Neural cell (in vitro differentiated cells): Measurements from ENCODE around the gene LRRC27. TPM values are rescaled to one million over a fixed set of nuclear protein-coding genes. Genes with fewer than 3 reads are reported as not detected.

ENCODE experiments used
- H2AFZ ChIP-seq: fragments of 200-600, 300-800 bp; sonication (generic), shearing (Covaris generic); 2 replicates; pipeline ENCODE4 v1.6.0; 2014; ENCODE audit warnings: low read depth, mild to moderate bottlenecking, antibody characterized with exemption, low read length, moderate library complexity
- H3F3A ChIP-seq: fragments of 200-600 bp; shearing (Covaris generic); 2 replicates; pipeline ENCODE4 v1.6.1; 2016; ENCODE audit warnings: mild to moderate bottlenecking, moderate library complexity, mixed read lengths, antibody characterized with exemption, low read length; ENCODE audit not compliant: insufficient read depth, poor library complexity, severe bottlenecking
- H3K27ac ChIP-seq: fragments of 200-600, 300-800 bp; sonication (generic), shearing (Covaris generic); 2 replicates; pipeline ENCODE4 v1.5.1; 2014; ENCODE audit warnings: mild to moderate bottlenecking, low read length, moderate library complexity
- H3K27me3 ChIP-seq: fragments of 300-800, 200-600 bp; sonication (generic), shearing (Covaris generic); 2 replicates; pipeline ENCODE4 v1.6.0; 2014; ENCODE audit warnings: mild to moderate bottlenecking, low read depth, low read length, moderate library complexity; ENCODE audit not compliant: insufficient read depth
- H3K36me3 ChIP-seq: fragments of 300-800, 200-600 bp; sonication (generic), shearing (Covaris generic); 2 replicates; pipeline ENCODE4 v1.5.1; 2014; ENCODE audit warnings: mild to moderate bottlenecking, antibody characterized with exemption, low read length, moderate library complexity; ENCODE audit not compliant: insufficient read depth
- H3K4me2 ChIP-seq: fragments of 300-800, 200-600 bp; sonication (generic), shearing (Covaris generic); 2 replicates; pipeline ENCODE4 v1.6.0; 2014; ENCODE audit warnings: mild to moderate bottlenecking, low read length
- H3K4me3 ChIP-seq: fragments of 300-800, 200-600 bp; sonication (generic), shearing (Covaris generic); 2 replicates; pipeline ENCODE4 v1.5.1; 2014; ENCODE audit warnings: mild to moderate bottlenecking, low read length, moderate library complexity
- H3K79me2 ChIP-seq: fragments of 200-600 bp; shearing (Covaris generic); replicated peaks from 2 replicates; pipeline ENCODE4 v1.6.0; 2014; ENCODE audit warnings: mild to moderate bottlenecking, low read length, moderate library complexity; ENCODE audit not compliant: insufficient read depth
- H3K9ac ChIP-seq: fragments of 300-800, 200-600 bp; sonication (generic), shearing (Covaris generic); 2 replicates; pipeline ENCODE4 v1.6.1; 2016; ENCODE audit warnings: mild to moderate bottlenecking, low read length, mixed read lengths
- H3K9me2 ChIP-seq: fragments of 200-600 bp; shearing (Covaris generic); 2 replicates; pipeline ENCODE4 v1.6.1; 2016; ENCODE audit warnings: mild to moderate bottlenecking, low read length, mixed read lengths; ENCODE audit not compliant: insufficient read depth
- H3K9me3 ChIP-seq: fragments of 200-600, 300-800 bp; sonication (generic), shearing (Covaris generic); 2 replicates; pipeline ENCODE4 v1.6.1; 2016; ENCODE audit warnings: mild to moderate bottlenecking, mixed run types, low read length, moderate library complexity, mixed read lengths
- H4K20me1 ChIP-seq: fragments of 200-600 bp; shearing (Covaris generic); 2 replicates; pipeline ENCODE4 v1.6.1; 2016; ENCODE audit warnings: mild to moderate bottlenecking, mixed run types; ENCODE audit not compliant: insufficient read depth
- EP300 ChIP-seq: fragments of 450-650 bp; conservative IDR thresholded peaks from 2 replicates; pipeline ENCODE4 v1.6.1; 2014; ENCODE audit warnings: antibody characterized with exemption, mild to moderate bottlenecking, moderate library complexity; ENCODE audit not compliant: poor library complexity, severe bottlenecking
- EZH2 ChIP-seq: fragments of 200-600, 300-800 bp; shearing (Covaris generic), sonication (generic); IDR thresholded peaks from 2 replicates; pipeline ENCODE4 v1.6.1; 2014; ENCODE audit warnings: antibody characterized with exemption, low read length, borderline replicate concordance, mild to moderate bottlenecking; ENCODE audit not compliant: insufficient read depth, poor library complexity, severe bottlenecking
- MXI1 ChIP-seq: fragments of 450-650 bp; conservative IDR thresholded peaks from 2 replicates; pipeline ENCODE4 v1.6.1; 2014; ENCODE audit warnings: antibody characterized with exemption, mild to moderate bottlenecking; ENCODE audit not compliant: poor library complexity, severe bottlenecking
- POLR2AphosphoS5 ChIP-seq: IDR thresholded peaks from 2 replicates; pipeline ENCODE4 v1.6.1; 2012
- RAD21 ChIP-seq: fragments of 450-650 bp; conservative IDR thresholded peaks from 2 replicates; pipeline ENCODE4 v1.6.1; 2014; ENCODE audit warnings: antibody characterized with exemption, mild to moderate bottlenecking, moderate library complexity
- SMC3 ChIP-seq: fragments of 450-650 bp; conservative IDR thresholded peaks from 2 replicates; pipeline ENCODE4 v1.6.1; 2014; ENCODE audit warnings: antibody characterized with exemption, mild to moderate bottlenecking, moderate library complexity; ENCODE audit not compliant: poor library complexity
- TAF1 ChIP-seq: IDR thresholded peaks from 2 replicates; pipeline ENCODE4 v1.6.1; 2012; ENCODE audit warnings: low read depth
- polyA plus RNA-seq: library from polyadenylated mRNA; depleted of rRNA; stranded (reverse); fragments of >200 nt; gene quantifications from 2 replicates; pipeline ENCODE4 v1.2.3, GENCODE V29; 2014
- TF ChIP-seq, protein P1 (sequence below): fragments of 450-650 bp; IDR thresholded peaks from 2 replicates; pipeline ENCODE4 v1.5.1; 2014; ENCODE audit warnings: antibody characterized with exemption, mild to moderate bottlenecking, moderate library complexity; ENCODE audit not compliant: poor library complexity, severe bottlenecking
- TF ChIP-seq, protein P2 (sequence below): IDR thresholded peaks from 2 replicates; pipeline ENCODE4 v1.6.1; 2012; ENCODE audit warnings: borderline replicate concordance

LRRC27 gene
- polyA plus RNA-seq, 1 donor from 2014 or later = 26.7 TPM

DNA sequence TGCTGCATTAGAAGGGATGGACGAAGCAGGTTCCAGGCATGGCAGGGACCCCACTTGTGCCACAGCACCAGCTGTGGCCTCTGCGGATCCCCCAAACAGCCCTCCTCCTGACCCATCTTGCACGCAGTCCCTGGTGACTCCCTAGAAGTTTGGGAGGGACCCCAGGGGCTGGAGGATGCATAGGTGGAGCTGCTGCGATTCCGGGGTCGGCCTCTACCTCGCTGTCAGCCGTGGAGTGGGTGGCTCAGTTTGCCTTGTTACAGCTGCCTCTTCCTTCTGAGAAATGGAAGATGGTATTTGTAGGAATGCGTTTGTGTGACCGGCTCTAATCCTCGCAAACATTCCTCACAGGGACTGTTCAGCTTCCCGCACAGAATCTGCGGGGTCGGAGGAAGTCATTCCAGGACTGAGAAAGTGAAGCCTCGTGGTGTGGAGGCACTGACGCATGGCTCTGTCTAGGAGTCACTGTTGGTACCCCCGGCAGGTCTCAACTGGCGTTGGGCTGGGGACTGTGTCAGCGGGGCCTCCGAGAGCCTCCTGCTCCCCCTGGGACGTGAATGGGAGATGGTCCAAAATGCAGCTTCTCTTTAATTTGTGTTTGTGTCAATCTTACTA is 82.5 kb downstream of the LRRC27 start:
- TF ChIP-seq RAD21 = no peak
- TF ChIP-seq, protein P1, sequence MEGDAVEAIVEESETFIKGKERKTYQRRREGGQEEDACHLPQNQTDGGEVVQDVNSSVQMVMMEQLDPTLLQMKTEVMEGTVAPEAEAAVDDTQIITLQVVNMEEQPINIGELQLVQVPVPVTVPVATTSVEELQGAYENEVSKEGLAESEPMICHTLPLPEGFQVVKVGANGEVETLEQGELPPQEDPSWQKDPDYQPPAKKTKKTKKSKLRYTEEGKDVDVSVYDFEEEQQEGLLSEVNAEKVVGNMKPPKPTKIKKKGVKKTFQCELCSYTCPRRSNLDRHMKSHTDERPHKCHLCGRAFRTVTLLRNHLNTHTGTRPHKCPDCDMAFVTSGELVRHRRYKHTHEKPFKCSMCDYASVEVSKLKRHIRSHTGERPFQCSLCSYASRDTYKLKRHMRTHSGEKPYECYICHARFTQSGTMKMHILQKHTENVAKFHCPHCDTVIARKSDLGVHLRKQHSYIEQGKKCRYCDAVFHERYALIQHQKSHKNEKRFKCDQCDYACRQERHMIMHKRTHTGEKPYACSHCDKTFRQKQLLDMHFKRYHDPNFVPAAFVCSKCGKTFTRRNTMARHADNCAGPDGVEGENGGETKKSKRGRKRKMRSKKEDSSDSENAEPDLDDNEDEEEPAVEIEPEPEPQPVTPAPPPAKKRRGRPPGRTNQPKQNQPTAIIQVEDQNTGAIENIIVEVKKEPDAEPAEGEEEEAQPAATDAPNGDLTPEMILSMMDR = no peak
- TF ChIP-seq, protein P2, sequence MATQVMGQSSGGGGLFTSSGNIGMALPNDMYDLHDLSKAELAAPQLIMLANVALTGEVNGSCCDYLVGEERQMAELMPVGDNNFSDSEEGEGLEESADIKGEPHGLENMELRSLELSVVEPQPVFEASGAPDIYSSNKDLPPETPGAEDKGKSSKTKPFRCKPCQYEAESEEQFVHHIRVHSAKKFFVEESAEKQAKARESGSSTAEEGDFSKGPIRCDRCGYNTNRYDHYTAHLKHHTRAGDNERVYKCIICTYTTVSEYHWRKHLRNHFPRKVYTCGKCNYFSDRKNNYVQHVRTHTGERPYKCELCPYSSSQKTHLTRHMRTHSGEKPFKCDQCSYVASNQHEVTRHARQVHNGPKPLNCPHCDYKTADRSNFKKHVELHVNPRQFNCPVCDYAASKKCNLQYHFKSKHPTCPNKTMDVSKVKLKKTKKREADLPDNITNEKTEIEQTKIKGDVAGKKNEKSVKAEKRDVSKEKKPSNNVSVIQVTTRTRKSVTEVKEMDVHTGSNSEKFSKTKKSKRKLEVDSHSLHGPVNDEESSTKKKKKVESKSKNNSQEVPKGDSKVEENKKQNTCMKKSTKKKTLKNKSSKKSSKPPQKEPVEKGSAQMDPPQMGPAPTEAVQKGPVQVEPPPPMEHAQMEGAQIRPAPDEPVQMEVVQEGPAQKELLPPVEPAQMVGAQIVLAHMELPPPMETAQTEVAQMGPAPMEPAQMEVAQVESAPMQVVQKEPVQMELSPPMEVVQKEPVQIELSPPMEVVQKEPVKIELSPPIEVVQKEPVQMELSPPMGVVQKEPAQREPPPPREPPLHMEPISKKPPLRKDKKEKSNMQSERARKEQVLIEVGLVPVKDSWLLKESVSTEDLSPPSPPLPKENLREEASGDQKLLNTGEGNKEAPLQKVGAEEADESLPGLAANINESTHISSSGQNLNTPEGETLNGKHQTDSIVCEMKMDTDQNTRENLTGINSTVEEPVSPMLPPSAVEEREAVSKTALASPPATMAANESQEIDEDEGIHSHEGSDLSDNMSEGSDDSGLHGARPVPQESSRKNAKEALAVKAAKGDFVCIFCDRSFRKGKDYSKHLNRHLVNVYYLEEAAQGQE = no peak
- no peak for TF ChIP-seq TAF1
- no peak for TF ChIP-seq EP300
- TF ChIP-seq EZH2 = no peak
- no peak for TF ChIP-seq POLR2AphosphoS5
- no peak for TF ChIP-seq MXI1
- TF ChIP-seq SMC3 = no peak
- Histone ChIP-seq H3K9me3 (no peaks in the 10 kb centered on the region), H3K27me3 (no peaks in the 10 kb centered on the region), H3K79me2 (no peaks in the 10 kb centered on the region), H2AFZ (no peak overlapping the region), H3K27ac (no peak overlapping the region), H3K9me2 (no peaks in the 10 kb centered on the region), H3K4me2 (no peak overlapping the region), H3K36me3 (no peaks in the 10 kb centered on the region), H3F3A (no peaks in the 10 kb centered on the region), H3K4me3 (no peak overlapping the region), H3K9ac (no peak overlapping the region), H4K20me1 (no peaks in the 10 kb centered on the region)

DNA sequence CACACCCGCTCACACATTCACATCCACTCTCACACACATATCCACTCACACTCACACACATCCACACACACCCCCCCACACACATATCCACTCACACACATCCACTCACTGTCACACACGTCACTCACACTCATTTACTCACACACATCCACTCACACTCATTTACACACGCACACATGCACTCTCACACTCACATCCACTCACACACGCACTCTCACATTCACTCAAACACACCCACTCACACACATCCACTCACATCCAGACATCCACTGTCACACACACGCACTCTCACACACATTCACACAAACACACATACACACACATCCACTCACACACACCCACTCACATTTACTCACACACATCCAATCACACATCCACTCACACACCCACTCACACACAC is 83.3 kb downstream of the LRRC27 start:
- no peak overlapping the region for H3K27ac ChIP-seq

More for the DNA sequence above, 83.3 kb downstream of the LRRC27 start:
- no peak overlapping the region for H3K4me2 ChIP-seq
- no peak overlapping the region for H3K4me3 ChIP-seq
- no peaks in the 10 kb centered on the region for H3K36me3 ChIP-seq
- no peak overlapping the region for H3K9ac ChIP-seq
- no peaks in the 10 kb centered on the region for H3K9me3 ChIP-seq
- no peaks in the 10 kb centered on the region for H3F3A ChIP-seq
- no peaks in the 10 kb centered on the region for H4K20me1 ChIP-seq
- no peaks in the 10 kb centered on the region for H3K79me2 ChIP-seq
- H2AFZ ChIP-seq = no peak overlapping the region
- TF ChIP-seq MXI1 = no peak
- no peak for TF ChIP-seq EZH2
- no peaks in the 10 kb centered on the region for H3K27me3 ChIP-seq
- no peaks in the 10 kb centered on the region for H3K9me2 ChIP-seq
